ENCODE measurements around the gene ATPAF1.

ATPAF1 gene

DNA sequence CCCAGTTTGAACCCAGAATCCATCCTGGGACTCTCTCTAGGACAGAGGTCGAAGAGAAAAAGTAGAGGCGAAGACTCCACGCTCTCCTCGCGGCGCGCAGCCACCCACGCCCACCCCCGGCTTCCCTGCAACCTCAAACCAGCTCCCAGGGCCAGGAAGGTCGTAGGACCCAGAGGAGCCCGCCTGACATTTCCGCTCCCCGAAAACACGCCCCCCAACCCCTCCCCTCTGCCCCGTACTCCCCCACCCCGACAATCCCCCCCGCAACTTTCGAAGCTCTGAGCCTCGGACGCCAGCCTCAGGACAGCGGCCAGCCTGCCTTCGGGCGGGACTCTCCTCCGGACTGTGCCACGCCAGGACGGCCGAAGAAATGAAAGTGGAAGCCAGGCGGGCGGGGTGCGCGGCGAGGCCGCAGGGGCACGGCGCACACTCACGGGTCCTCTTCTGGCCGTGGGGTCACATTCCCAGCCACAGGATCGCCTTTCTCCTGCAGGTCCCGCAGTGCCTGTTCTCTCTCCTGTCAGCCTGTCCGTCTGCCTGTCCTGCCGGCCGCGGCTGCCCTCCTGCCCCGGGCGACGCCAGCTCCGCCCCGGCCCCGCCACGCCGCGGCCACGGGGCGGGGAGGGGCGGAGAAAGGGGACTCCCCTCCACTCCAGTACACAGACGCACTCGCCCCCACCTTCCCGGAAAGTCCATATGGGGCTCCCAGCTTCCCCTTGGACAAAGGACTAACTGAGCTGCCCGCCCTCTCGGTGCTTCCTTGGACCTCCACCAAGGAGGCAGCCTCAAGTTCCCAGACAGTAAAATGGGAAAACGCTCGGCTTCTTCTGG, 51.7 kb downstream of the ATPAF1 start, which contains the start of gene MOB3C:
Gene MOB3C (minus strand): TSS at position 535 of the 831 bp plus-strand sequence. CDS start 3,490 bp downstream, outside the sequence.
- Histone ChIP-seq H3K4me3 (ENCODE audit: low read depth, low read length) (peak within 1 kb of the TSS; percentile 58), H3K36me3 (no peaks in the 10 kb centered on the region), H3K4me1 (no peaks in the 10 kb centered on the region), H3K9me3 (no peaks in the 10 kb centered on the region), H3K27me3 (no peaks in the 10 kb centered on the region)
- peak; percentile 23 for DNase-seq
- TF ChIP-seq, protein P1, sequence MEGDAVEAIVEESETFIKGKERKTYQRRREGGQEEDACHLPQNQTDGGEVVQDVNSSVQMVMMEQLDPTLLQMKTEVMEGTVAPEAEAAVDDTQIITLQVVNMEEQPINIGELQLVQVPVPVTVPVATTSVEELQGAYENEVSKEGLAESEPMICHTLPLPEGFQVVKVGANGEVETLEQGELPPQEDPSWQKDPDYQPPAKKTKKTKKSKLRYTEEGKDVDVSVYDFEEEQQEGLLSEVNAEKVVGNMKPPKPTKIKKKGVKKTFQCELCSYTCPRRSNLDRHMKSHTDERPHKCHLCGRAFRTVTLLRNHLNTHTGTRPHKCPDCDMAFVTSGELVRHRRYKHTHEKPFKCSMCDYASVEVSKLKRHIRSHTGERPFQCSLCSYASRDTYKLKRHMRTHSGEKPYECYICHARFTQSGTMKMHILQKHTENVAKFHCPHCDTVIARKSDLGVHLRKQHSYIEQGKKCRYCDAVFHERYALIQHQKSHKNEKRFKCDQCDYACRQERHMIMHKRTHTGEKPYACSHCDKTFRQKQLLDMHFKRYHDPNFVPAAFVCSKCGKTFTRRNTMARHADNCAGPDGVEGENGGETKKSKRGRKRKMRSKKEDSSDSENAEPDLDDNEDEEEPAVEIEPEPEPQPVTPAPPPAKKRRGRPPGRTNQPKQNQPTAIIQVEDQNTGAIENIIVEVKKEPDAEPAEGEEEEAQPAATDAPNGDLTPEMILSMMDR (IDR thresholded peaks at IDR 0.05; ENCODE audit: low read depth, low read length) = no peak

DNA sequence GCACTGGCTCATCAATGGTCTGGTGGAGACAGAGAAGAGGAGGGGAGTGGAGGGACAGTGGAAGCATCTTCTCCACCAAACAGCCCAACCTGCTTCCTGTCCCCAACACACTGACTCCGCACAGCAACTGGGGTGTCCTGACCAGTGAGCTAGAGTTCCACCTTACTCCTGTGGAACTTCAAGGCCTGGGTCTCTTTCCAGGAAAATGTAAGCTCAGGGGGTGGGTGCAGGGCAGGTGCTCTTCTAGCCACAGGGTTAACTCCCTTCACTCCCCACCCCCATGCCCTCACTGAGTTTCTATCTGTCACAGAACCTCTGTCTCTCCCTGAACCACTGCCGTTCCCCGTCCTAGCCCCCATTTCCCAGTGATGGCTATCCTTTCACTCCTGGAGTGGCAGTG, 52.4 kb downstream of the ATPAF1 start:
- no peak for DNase-seq

DNA sequence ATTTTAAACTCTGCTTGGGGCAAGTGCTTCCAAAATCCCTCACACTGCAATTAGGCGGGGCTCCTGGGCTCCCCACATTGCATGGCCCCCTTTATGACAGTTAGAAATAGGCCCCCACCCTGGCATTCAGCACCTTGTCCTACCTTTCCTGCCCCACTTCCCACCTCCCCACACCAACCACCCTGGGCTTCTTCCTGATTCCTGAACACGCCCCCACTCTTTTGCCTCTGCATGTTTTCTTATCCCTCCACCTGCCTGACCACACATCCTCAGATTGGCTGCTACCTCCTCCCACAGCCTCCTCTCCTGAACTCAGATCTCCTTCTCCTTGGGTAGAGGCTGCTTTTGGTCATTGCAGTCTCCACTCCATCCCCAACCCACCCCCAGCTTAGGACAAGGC, 53.1 kb downstream of the ATPAF1 start:
- H3K27me3 ChIP-seq = no peaks in the 10 kb centered on the region
- no peaks in the 10 kb centered on the region for H3K36me3 ChIP-seq
- no peaks in the 10 kb centered on the region for H3K4me1 ChIP-seq
- TF ChIP-seq, protein P1 (IDR thresholded peaks at IDR 0.05; ENCODE audit: low read depth, low read length) = no peak
- H3K9me3 ChIP-seq = no peaks in the 10 kb centered on the region
- DNase-seq = no peak
- no peak overlapping the region for H3K4me3 ChIP-seq (ENCODE audit: low read depth, low read length)

More for the DNA sequence above, 52.4 kb downstream of the ATPAF1 start:
- Histone ChIP-seq H3K4me3 (ENCODE audit: low read depth, low read length) (peak overlapping the region; percentile 58), H3K27me3 (no peaks in the 10 kb centered on the region), H3K36me3 (no peaks in the 10 kb centered on the region), H3K4me1 (no peaks in the 10 kb centered on the region), H3K9me3 (no peaks in the 10 kb centered on the region)
- TF ChIP-seq, protein P1 (IDR thresholded peaks at IDR 0.05; ENCODE audit: low read depth, low read length) = no peak

DNA sequence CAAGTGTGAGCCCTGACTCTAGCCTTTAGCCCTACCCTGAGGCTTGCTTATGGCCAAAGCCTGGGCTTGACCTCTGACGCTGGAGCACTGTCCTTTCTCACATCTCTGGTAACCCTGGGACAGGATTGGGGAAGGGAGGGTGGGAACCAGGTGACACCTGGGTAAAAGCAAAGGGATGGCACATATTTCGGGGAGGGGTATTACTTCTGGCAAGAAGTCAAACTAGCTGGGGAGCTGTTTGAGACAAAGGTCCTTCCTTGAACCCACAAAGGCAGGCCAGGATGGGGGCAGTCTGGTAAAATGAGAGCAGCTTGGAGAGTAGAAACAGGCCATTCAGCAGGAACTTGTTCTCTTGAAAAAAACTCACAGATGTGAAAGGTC, 53.6 kb downstream of the ATPAF1 start:
- Histone ChIP-seq H3K4me3 (ENCODE audit: low read depth, low read length) (no peak overlapping the region), H3K36me3 (no peaks in the 10 kb centered on the region), H3K4me1 (no peaks in the 10 kb centered on the region), H3K27me3 (no peaks in the 10 kb centered on the region), H3K9me3 (no peaks in the 10 kb centered on the region)
- TF ChIP-seq, protein P1 (IDR thresholded peaks at IDR 0.05; ENCODE audit: low read depth, low read length) = no peak
- no peak for DNase-seq

DNA sequence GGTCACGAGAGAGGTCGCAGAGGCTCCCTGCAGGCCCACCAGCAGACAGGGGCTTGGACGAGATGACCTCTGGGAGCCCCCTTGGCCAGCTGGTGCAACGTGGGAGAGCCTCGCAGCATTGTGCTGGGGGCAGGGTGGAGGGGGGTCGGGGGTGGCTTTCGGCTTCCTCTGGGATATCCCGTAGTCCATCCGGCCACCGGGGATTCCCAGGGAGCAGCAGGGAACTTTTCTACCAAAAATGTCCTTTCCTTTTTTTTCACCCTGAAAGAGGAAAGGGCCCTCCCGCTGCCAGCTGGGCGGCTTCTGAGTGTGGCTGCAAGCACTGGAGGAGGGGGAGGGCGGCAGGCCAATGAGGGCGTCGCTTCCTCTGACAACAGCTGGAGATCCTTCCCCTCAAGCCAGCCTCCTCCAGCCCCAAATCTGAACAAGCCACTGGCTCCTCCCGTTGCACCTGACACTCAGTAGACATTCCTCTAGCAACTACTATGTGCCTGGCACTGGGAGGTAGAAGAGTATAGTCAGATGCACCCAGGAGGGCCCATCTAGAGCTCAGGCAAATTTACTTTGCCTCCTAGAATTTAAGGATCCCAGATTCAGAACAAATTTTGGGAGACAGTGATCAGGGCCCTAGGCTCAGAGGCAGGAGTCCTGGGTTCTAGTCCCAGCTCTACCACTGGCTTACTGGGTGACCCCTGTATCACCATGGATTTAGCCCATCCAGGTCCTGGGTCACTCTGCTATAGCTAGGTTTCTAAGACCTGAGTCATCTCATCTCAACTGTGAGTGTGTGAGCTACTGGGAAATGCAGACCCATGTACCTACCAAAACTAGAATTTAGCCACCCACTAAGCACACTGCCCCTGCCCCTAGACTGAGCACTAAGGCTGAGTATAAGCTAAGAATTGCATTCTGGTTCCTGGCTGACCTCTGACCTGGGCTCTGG, 54.2 kb downstream of the ATPAF1 start:
- Histone ChIP-seq H3K4me3 (ENCODE audit: low read depth, low read length) (no peak overlapping the region), H3K27me3 (no peaks in the 10 kb centered on the region), H3K4me1 (no peaks in the 10 kb centered on the region), H3K9me3 (no peaks in the 10 kb centered on the region), H3K36me3 (no peaks in the 10 kb centered on the region)
- DNase-seq = no peak
- TF ChIP-seq, protein P1 (IDR thresholded peaks at IDR 0.05; ENCODE audit: low read depth, low read length) = no peak
